WTC11 (cell line): Measurements from ENCODE around the gene CMC4.

Experiments used
- CTCF ChIP-seq: fragments of 200-600 bp; IDR thresholded peaks from 2 replicates; pipeline ENCODE4 v1.8.0; 2022; ENCODE audit warnings: antibody characterized with exemption
- FOXK1 ChIP-seq: sonication (generic); formaldehyde crosslinking; IDR thresholded peaks from 2 replicates; pipeline ENCODE4 v1.8.0; 2022; ENCODE audit warnings: mild to moderate bottlenecking, moderate library complexity, missing genetic modification reagents
- IRF1 ChIP-seq: sonication (generic); formaldehyde crosslinking; IDR thresholded peaks from 2 replicates; pipeline ENCODE4 v1.8.0; 2023; ENCODE audit warnings: missing genetic modification reagents
- NFYB ChIP-seq: sonication (generic); formaldehyde crosslinking; conservative IDR thresholded peaks from 2 replicates; pipeline ENCODE4 v1.8.0; 2022; ENCODE audit warnings: low read depth, missing genetic modification reagents
- NR3C1 ChIP-seq: sonication (generic); formaldehyde crosslinking; conservative IDR thresholded peaks from 2 replicates; pipeline ENCODE4 v1.8.1; 2023; ENCODE audit warnings: low read depth, mild to moderate bottlenecking, missing genetic modification reagents
- PREB ChIP-seq: sonication (generic); formaldehyde crosslinking; IDR thresholded peaks from 2 replicates; pipeline ENCODE4 v1.8.1; 2022; ENCODE audit warnings: mild to moderate bottlenecking, missing genetic modification reagents, moderate library complexity, borderline replicate concordance
- SP1 ChIP-seq: sonication (generic); formaldehyde crosslinking; conservative IDR thresholded peaks from 2 replicates; pipeline ENCODE4 v1.8.1; 2022; ENCODE audit warnings: missing genetic modification reagents
- TEAD4 ChIP-seq: sonication (generic); formaldehyde crosslinking; IDR thresholded peaks from 2 replicates; pipeline ENCODE4 v1.8.0; 2022; ENCODE audit warnings: mild to moderate bottlenecking, missing genetic modification reagents
- USF1 ChIP-seq: sonication (generic); formaldehyde crosslinking; IDR thresholded peaks from 2 replicates; pipeline ENCODE4 v1.8.0; 2022; ENCODE audit warnings: mild to moderate bottlenecking, missing genetic modification reagents
- ZBTB21 ChIP-seq: sonication (generic); formaldehyde crosslinking; IDR thresholded peaks from 2 replicates; pipeline ENCODE4 v1.8.1; 2023; ENCODE audit warnings: mild to moderate bottlenecking, missing genetic modification reagents, borderline replicate concordance
- ZNF423 ChIP-seq: fragments of 250-450 bp; sonication (Bioruptor Pico); IDR thresholded peaks from 2 replicates; pipeline ENCODE4 v2.1.2; 2022; ENCODE audit warnings: mild to moderate bottlenecking, moderate library complexity
- TF ChIP-seq, protein P1 (sequence below): sonication (generic); formaldehyde crosslinking; IDR thresholded peaks from 2 replicates; pipeline ENCODE4 v1.8.1; 2023; ENCODE audit warnings: mild to moderate bottlenecking, missing genetic modification reagents, moderate library complexity

GRCh38 chrX:155022585-155022984, 48.4 kb downstream of the CMC4 start, which contains the start of gene F8:
- TF ChIP-seq NFYB, result no peak
- TF ChIP-seq CTCF, result no peak
- no peak for TF ChIP-seq USF1
- no peak for TF ChIP-seq ZBTB21 (CRISPR knock-in tag)
- TF ChIP-seq SP1 (CRISPR knock-in tag), result no peak
- TF ChIP-seq, protein P1, sequence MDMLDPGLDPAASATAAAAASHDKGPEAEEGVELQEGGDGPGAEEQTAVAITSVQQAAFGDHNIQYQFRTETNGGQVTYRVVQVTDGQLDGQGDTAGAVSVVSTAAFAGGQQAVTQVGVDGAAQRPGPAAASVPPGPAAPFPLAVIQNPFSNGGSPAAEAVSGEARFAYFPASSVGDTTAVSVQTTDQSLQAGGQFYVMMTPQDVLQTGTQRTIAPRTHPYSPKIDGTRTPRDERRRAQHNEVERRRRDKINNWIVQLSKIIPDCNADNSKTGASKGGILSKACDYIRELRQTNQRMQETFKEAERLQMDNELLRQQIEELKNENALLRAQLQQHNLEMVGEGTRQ, result no peak
- no peak for TF ChIP-seq NR3C1 (CRISPR knock-in tag)
- TF ChIP-seq TEAD4 (CRISPR knock-in tag), result no peak
- no peak for TF ChIP-seq PREB (CRISPR knock-in tag)
- no peak for TF ChIP-seq IRF1 (CRISPR knock-in tag)
- no peak for TF ChIP-seq ZNF423 (CRISPR knock-in tag)
- TF ChIP-seq FOXK1, result no peak
